Measurements from ENCODE around the gene NOP9.
A peak's percentile ranks its signal among the peaks of the same experiment; 100 is the strongest.

NOP9 gene

GRCh38 chr14:24331731-24332267 lies 32.1 kb downstream of the NOP9 start:
- Mint-ChIP-seq H3K4me3 (peak overlapping the region; percentile 78), H3K9me3 (no peaks in the 10 kb centered on the region), H3K36me3 (ENCODE audit: low read depth) (peaks cover 12% of the 10 kb centered on the region), H3K4me1 (ENCODE audit: low read depth) (peaks cover 42% of the 10 kb centered on the region), H3K27me3 (ENCODE audit: low read depth) (peaks cover 47% of the 10 kb centered on the region), H3K27ac (peak overlapping the region; percentile 71)

- Mint-ChIP-seq H3K27me3 (ENCODE audit: low read depth) (peaks cover 47% of the 10 kb centered on the region), H3K36me3 (ENCODE audit: low read depth) (peaks cover 19% of the 10 kb centered on the region), H3K4me1 (ENCODE audit: low read depth) (peaks cover 37% of the 10 kb centered on the region), H3K27ac (peak overlapping the region; percentile 71), H3K9me3 (no peaks in the 10 kb centered on the region), H3K4me3 (peak overlapping the region; percentile 78)
These were observed 32.8 kb downstream of the NOP9 start for GRCh38 chr14:24332268-24332993.

- Mint-ChIP-seq H3K36me3 (ENCODE audit: low read depth) (peaks cover 29% of the 10 kb centered on the region), H3K27me3 (ENCODE audit: low read depth) (peaks cover 46% of the 10 kb centered on the region), H3K4me1 (ENCODE audit: low read depth) (peaks cover 34% of the 10 kb centered on the region), H3K27ac (no peak within 1 kb of the TSS), H3K4me3 (peak within 1 kb of the TSS; percentile 46), H3K9me3 (no peaks in the 10 kb centered on the region)
These were observed 35.0 kb downstream of the NOP9 start, which contains the start of gene ADCY4 for GRCh38 chr14:24334431-24335291. Gene ADCY4, minus strand, starts transcription at chr14:24335071. Its CDS starts 419 bp downstream, at chr14:24334652.

GRCh38 chr14:24335461-24336171 lies 36.0 kb downstream of the NOP9 start:
- peaks cover 29% of the 10 kb centered on the region for H3K36me3 Mint-ChIP-seq (ENCODE audit: low read depth)
- no peak overlapping the region for H3K27ac Mint-ChIP-seq
- H3K4me3 Mint-ChIP-seq, result no peak overlapping the region
- H3K4me1 Mint-ChIP-seq (ENCODE audit: low read depth), result peaks cover 33% of the 10 kb centered on the region
- no peaks in the 10 kb centered on the region for H3K9me3 Mint-ChIP-seq
- peaks cover 36% of the 10 kb centered on the region for H3K27me3 Mint-ChIP-seq (ENCODE audit: low read depth)

- Mint-ChIP-seq H3K4me3 (no peak overlapping the region), H3K4me1 (ENCODE audit: low read depth) (peaks cover 26% of the 10 kb centered on the region), H3K27ac (no peak overlapping the region), H3K9me3 (no peaks in the 10 kb centered on the region), H3K36me3 (ENCODE audit: low read depth) (peaks cover 29% of the 10 kb centered on the region), H3K27me3 (ENCODE audit: low read depth) (peaks cover 30% of the 10 kb centered on the region)
These were observed 37.6 kb downstream of the NOP9 start for GRCh38 chr14:24337144-24337823.

GRCh38 chr14:24337824-24338175 lies 38.1 kb downstream of the NOP9 start:
- peaks cover 32% of the 10 kb centered on the region for H3K27me3 Mint-ChIP-seq (ENCODE audit: low read depth)
- no peak overlapping the region for H3K27ac Mint-ChIP-seq
- H3K4me1 Mint-ChIP-seq (ENCODE audit: low read depth), result peaks cover 23% of the 10 kb centered on the region
- H3K4me3 Mint-ChIP-seq, result peak overlapping the region; percentile 92
- H3K9me3 Mint-ChIP-seq, result no peaks in the 10 kb centered on the region
- H3K36me3 Mint-ChIP-seq (ENCODE audit: low read depth), result peaks cover 29% of the 10 kb centered on the region

- Mint-ChIP-seq H3K9me3 (no peaks in the 10 kb centered on the region), H3K27ac (no peak overlapping the region), H3K36me3 (ENCODE audit: low read depth) (peaks cover 29% of the 10 kb centered on the region), H3K27me3 (ENCODE audit: low read depth) (peaks cover 27% of the 10 kb centered on the region), H3K4me3 (peak overlapping the region; percentile 92), H3K4me1 (ENCODE audit: low read depth) (peaks cover 20% of the 10 kb centered on the region)
These were observed 39.2 kb downstream of the NOP9 start for GRCh38 chr14:24338843-24339242.

GRCh38 chr14:24339284-24340151 lies 39.9 kb downstream of the NOP9 start, which contains the start of gene RIPK3:
Gene RIPK3, minus strand, starts transcription at chr14:24339991. Its CDS starts 165 bp downstream, at chr14:24339826.
- Mint-ChIP-seq H3K36me3 (ENCODE audit: low read depth) (peaks cover 29% of the 10 kb centered on the region), H3K27ac (peak within 1 kb of the TSS; percentile 88), H3K9me3 (no peaks in the 10 kb centered on the region), H3K4me1 (ENCODE audit: low read depth) (peaks cover 17% of the 10 kb centered on the region), H3K27me3 (ENCODE audit: low read depth) (peaks cover 25% of the 10 kb centered on the region), H3K4me3 (peak within 1 kb of the TSS; percentile 92)

GRCh38 chr14:24340606-24341005 lies 41.0 kb downstream of the NOP9 start:
- Mint-ChIP-seq H3K27me3 (ENCODE audit: low read depth) (peaks cover 26% of the 10 kb centered on the region), H3K9me3 (no peaks in the 10 kb centered on the region), H3K27ac (no peak overlapping the region), H3K36me3 (ENCODE audit: low read depth) (peaks cover 24% of the 10 kb centered on the region), H3K4me3 (no peak overlapping the region), H3K4me1 (ENCODE audit: low read depth) (peaks cover 16% of the 10 kb centered on the region)

GRCh38 chr14:24342889-24343288 lies 43.2 kb downstream of the NOP9 start:
- H3K36me3 Mint-ChIP-seq (ENCODE audit: low read depth), result peaks cover 7% of the 10 kb centered on the region
- no peak overlapping the region for H3K4me3 Mint-ChIP-seq
- peaks cover 31% of the 10 kb centered on the region for H3K27me3 Mint-ChIP-seq (ENCODE audit: low read depth)
- H3K9me3 Mint-ChIP-seq, result no peaks in the 10 kb centered on the region
- H3K4me1 Mint-ChIP-seq (ENCODE audit: low read depth), result peaks cover 12% of the 10 kb centered on the region
- no peak overlapping the region for H3K27ac Mint-ChIP-seq

GRCh38 chr14:24343795-24344660 lies 44.4 kb downstream of the NOP9 start:
- no peak overlapping the region for H3K27ac Mint-ChIP-seq
- peaks cover 37% of the 10 kb centered on the region for H3K27me3 Mint-ChIP-seq (ENCODE audit: low read depth)
- peaks cover 4% of the 10 kb centered on the region for H3K4me1 Mint-ChIP-seq (ENCODE audit: low read depth)
- no peaks in the 10 kb centered on the region for H3K36me3 Mint-ChIP-seq (ENCODE audit: low read depth)
- H3K4me3 Mint-ChIP-seq, result no peak overlapping the region
- no peaks in the 10 kb centered on the region for H3K9me3 Mint-ChIP-seq

- no peaks in the 10 kb centered on the region for H3K9me3 Mint-ChIP-seq
- H3K27me3 Mint-ChIP-seq (ENCODE audit: low read depth), result peaks cover 63% of the 10 kb centered on the region
- no peak overlapping the region for H3K27ac Mint-ChIP-seq
- H3K36me3 Mint-ChIP-seq (ENCODE audit: low read depth), result no peaks in the 10 kb centered on the region
- H3K4me1 Mint-ChIP-seq (ENCODE audit: low read depth), result no peaks in the 10 kb centered on the region
- no peak overlapping the region for H3K4me3 Mint-ChIP-seq
These were observed 47.5 kb downstream of the NOP9 start for GRCh38 chr14:24347134-24347533.
